Coronary artery (tissue), 2 donors: ENCODE results near the gene SLC22A14.

Experiments used
- DNase-seq: peaks from one replicate; pipeline ENCODE4 v3.0.0-alpha.2; 2017; ENCODE audit warnings: low spot score
- H3K27ac ChIP-seq, 2 donors: fragments of 200-600 bp; sonication (generic); one replicate each; pipeline ENCODE4 v1.5.1; 2016 to 2019
- H3K4me3 ChIP-seq: fragments of 200-600 bp; sonication (generic); 2 replicates; pipeline ENCODE4 v1.5.1; 2016; ENCODE audit warnings: mild to moderate bottlenecking, moderate library complexity
- TF ChIP-seq, protein P1 (sequence below): fragments of 200-600 bp; sonication (generic); IDR thresholded peaks from one replicate; pipeline ENCODE4 v1.5.1; 2019; ENCODE audit warnings: antibody characterized with exemption

The SLC22A14 gene

GRCh38 chr3:38346587-38347410 lies 64.7 kb downstream of the SLC22A14 start, which contains the start of gene XYLB:
XYLB (plus strand) TSS chr3:38346785; CDS start chr3:38346869, 84 bp downstream.
- peak; percentile 87 for DNase-seq
- Histone ChIP-seq H3K4me3 (peak within 1 kb of the TSS; percentile 95), H3K27ac (peak within 1 kb of the TSS in 1 of 2 donors; percentile 47)
- TF ChIP-seq, protein P1, sequence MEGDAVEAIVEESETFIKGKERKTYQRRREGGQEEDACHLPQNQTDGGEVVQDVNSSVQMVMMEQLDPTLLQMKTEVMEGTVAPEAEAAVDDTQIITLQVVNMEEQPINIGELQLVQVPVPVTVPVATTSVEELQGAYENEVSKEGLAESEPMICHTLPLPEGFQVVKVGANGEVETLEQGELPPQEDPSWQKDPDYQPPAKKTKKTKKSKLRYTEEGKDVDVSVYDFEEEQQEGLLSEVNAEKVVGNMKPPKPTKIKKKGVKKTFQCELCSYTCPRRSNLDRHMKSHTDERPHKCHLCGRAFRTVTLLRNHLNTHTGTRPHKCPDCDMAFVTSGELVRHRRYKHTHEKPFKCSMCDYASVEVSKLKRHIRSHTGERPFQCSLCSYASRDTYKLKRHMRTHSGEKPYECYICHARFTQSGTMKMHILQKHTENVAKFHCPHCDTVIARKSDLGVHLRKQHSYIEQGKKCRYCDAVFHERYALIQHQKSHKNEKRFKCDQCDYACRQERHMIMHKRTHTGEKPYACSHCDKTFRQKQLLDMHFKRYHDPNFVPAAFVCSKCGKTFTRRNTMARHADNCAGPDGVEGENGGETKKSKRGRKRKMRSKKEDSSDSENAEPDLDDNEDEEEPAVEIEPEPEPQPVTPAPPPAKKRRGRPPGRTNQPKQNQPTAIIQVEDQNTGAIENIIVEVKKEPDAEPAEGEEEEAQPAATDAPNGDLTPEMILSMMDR = peak; percentile 85

GRCh38 chr3:38347421-38348200 lies 65.5 kb downstream of the SLC22A14 start:
- H3K4me3 ChIP-seq = peak overlapping the region; percentile 95
- DNase-seq = no peak
- H3K27ac ChIP-seq = no peak overlapping the region
- TF ChIP-seq, protein P1 = no peak

DNA sequence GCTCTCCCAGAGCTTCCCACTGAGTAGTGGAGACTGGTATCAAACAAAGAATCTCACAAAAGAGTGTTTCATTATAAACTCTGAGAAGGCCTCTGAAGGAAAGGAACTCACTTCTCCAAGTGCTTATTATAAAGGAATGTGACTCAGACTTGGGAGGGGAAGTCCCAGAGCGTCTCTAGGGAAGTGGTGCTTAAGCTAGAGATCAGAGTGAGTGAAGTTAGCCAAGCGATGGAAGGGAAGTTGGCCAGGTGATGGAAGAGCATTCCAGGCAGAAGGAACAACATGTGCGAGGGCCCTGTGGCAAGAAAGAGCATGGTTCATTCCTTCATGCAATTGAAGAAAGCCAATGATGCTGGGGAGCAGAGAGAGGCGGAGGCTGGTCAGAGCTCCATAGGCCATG lies 66.8 kb downstream of the SLC22A14 start:
- H3K27ac ChIP-seq = no peak overlapping the region
- TF ChIP-seq, protein P1 = no peak
- DNase-seq = no peak
- H3K4me3 ChIP-seq = no peak overlapping the region

DNA sequence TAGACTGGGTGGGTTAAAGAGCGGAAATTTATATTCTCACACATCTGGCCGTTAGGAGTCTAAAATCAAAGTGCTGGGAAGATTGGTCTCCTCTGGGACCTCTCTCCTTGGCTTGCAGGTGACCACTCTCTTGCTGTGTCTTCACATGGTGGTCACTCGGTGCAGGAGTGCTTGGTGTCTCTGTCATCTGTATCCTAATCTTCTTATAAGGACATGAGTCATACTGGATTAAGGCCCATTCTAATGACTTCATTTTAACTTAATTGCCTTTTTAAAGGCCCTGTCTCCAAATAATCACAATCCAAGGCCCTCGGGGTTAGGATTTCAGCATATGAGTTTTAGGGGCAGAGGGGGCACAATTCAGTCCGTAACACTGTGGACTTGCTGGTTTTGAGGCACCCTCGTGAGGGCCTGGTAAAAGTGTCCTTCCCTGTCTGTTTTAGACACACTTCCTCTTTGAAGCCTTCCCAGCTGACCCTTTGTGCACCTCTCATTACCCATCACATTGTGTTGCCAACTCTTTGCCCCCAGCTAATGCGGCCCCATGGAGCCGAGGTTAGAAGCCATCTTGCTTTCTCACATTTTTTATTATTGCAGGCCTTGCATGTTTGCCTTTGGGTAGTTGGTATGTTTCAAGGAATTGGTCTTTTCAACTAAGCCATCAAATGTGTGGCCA lies 67.7 kb downstream of the SLC22A14 start:
- Histone ChIP-seq H3K27ac (no peak overlapping the region), H3K4me3 (no peak overlapping the region)
- TF ChIP-seq, protein P1 = no peak
- no peak for DNase-seq

GRCh38 chr3:38353151-38353550 lies 71.1 kb downstream of the SLC22A14 start:
- no peak overlapping the region for H3K4me3 ChIP-seq
- TF ChIP-seq, protein P1 = no peak
- DNase-seq = no peak
- no peak overlapping the region for H3K27ac ChIP-seq

DNA sequence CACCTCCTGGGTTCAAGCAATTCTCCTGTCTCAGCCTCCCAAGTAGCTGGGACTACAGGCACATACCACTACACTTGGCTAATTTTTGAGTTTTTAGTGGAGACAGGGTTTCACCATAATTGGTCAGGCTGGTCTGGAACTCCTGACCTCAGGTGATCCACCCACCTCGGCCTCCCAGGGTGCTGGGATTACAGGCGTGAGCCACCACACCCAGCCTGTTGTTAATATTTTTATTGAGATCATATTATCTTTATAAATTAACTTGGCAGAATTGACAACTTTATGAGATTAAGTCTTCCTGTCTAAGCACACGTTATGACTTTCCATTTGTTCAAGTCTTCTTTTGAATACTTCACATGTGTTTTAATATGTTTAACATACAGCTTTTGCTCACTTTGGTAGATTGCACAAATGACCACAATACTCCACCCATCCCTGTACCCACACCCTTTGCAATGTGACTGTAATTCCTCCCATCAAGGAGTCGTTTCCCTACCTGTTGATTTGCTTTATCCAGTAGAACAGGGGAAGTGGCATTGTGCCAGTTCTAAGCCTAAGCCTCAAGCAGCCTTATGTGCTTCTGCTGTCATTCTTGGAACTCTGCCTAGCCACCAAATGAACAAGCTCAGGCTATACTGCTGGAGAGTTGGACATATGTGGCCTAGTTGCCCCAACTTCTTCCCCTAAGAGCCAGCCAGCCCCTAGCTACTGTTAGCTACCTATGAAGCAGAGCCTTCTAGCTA lies 72.7 kb downstream of the SLC22A14 start:
- no peak overlapping the region for H3K4me3 ChIP-seq
- no peak overlapping the region for H3K27ac ChIP-seq
- TF ChIP-seq, protein P1 = no peak
- no peak for DNase-seq
